Esophagus muscularis mucosa (tissue), 2 donors: Measurements from ENCODE around the gene UBXN6.

Experiments used
- POLR2A ChIP-seq: fragments of 450-650 bp; IDR thresholded peaks from one replicate; pipeline ENCODE4 v1.6.1; 2017; ENCODE audit warnings: antibody characterized with exemption, moderate library complexity, mild to moderate bottlenecking, low read depth
- POLR2AphosphoS5 ChIP-seq, 2 donors: sonication (generic); formaldehyde crosslinking; IDR thresholded peaks; one replicate each; pipeline ENCODE4 v1.6.1; 2017; ENCODE audit warnings: antibody characterized with exemption in 2 of 2

- no peak for TF ChIP-seq POLR2AphosphoS5 (IDR thresholded peaks at IDR 0.05)
- no peak for TF ChIP-seq POLR2A
Observed at GRCh38 chr19:4499855-4500254, 42.3 kb upstream of the UBXN6 start.
